Activated naive CD4-positive, alpha-beta T cell treated with anti-CD3 and anti-CD28 coated beads for 36 hours (primary cell): ENCODE results near the gene PTPRN2. TPM values are rescaled to one million over a fixed set of nuclear protein-coding genes. Genes with fewer than 3 reads are reported as not detected.
"Not testable (repeated sequence)": the region's sequence is repeated elsewhere in the genome, so short reads cannot be mapped to it uniquely, and the experiment has no call there.

ENCODE experiments used
- CTCF ChIA-PET: fragments of 350-600 bp; sonication (Branson Sonifier 250); formaldehyde crosslinking; loops from one replicate; lab custom pipeline; 2021; ENCODE audit warnings: antibody characterized with exemption; lab: Charles Lee
- DNase-seq: peaks from one replicate; pipeline ENCODE4 v3.0.0-alpha.2; 2020
- H3K27ac Mint-ChIP-seq: one replicate; pipeline ENCODE4 v1.8.0; 2021; ENCODE audit warnings: mild to moderate bottlenecking, mixed read lengths
- H3K27me3 Mint-ChIP-seq: one replicate; pipeline ENCODE4 v1.8.0; 2021; ENCODE audit warnings: low read depth, mixed read lengths
- H3K36me3 Mint-ChIP-seq: one replicate; pipeline ENCODE4 v1.8.0; 2021; ENCODE audit warnings: low read depth, mixed read lengths
- H3K4me1 Mint-ChIP-seq: one replicate; pipeline ENCODE4 v1.8.0; 2021; ENCODE audit warnings: low read depth, mixed read lengths
- H3K4me3 Mint-ChIP-seq: one replicate; pipeline ENCODE4 v1.8.0; 2021; ENCODE audit warnings: mild to moderate bottlenecking, moderate library complexity, mixed read lengths
- H3K9me3 Mint-ChIP-seq: one replicate; pipeline ENCODE4 v1.8.0; 2021; ENCODE audit warnings: mixed read lengths
- intact Hi-C: fragments of 100-400 bp; cut with micrococcal nuclease; formaldehyde crosslinking; loops from one replicate; pipeline ENCODE4 v1.15.1; 2023
- microRNA-seq: library from miRNA; unstranded; fragments of <30 nt; microRNA quantifications from one replicate; pipeline ENCODE4 v1.2.0, GENCODE V29; 2022; ENCODE audit warnings: borderline microRNAs expressed, borderline replicate concordance
- total RNA-seq, 2 experiments: library from RNA; stranded (reverse); gene quantifications; one replicate each; pipeline ENCODE4 v1.2.3, GENCODE V29; 2021

PTPRN2 gene
- total RNA-seq, 2 experiments from 2014 or later = 0.54 to 0.62 TPM

GRCh38 chr7:157489870-157490269, 1097.8 kb downstream of the PTPRN2 start:
- not testable (repeated sequence) for H3K27ac Mint-ChIP-seq, DNase-seq, H3K27me3 Mint-ChIP-seq, H3K9me3 Mint-ChIP-seq, H3K4me3 Mint-ChIP-seq, H3K36me3 Mint-ChIP-seq
- peaks cover 24% of the 10 kb centered on the region for H3K4me1 Mint-ChIP-seq
- intact Hi-C loops = loop anchor here (1.0 kb wide), 3 partner anchors 12 to 188 kb away; no protein-coding TSS in a partner anchor
- CTCF ChIA-PET = interaction anchor here (0.7 to 1.0 kb wide), 2 partner anchors 15 to 117 kb away, joined by 3 to 5 read pairs; no protein-coding TSS in a partner anchor

Small RNAs within 50 kb of the gene (microRNA-seq; reads per million reads assigned to microRNA genes)
- gene MIR153-2 (not detected), gene MIR5707 (not detected), gene MIR595 (not detected)

Other genes with a start within 250 kb of the PTPRN2 start
- gene NCAPG2, start 117.0 kb upstream of the PTPRN2 start, total RNA-seq = 100 to 1,000 TPM; 145 to 149 TPM
- 10 to 100 TPM; 41.7 to 44.3 TPM for gene ESYT2, start 241.7 kb upstream of the PTPRN2 start, total RNA-seq